HG02981 (cell line): ENCODE data around the gene CSNK1D.

Source experiments
- ATAC-seq: cut with Tn5 transposase; IDR thresholded peaks from one replicate; pipeline ENCODE4 v1.9.1; 2021; ENCODE audit warnings: mild to moderate bottlenecking, moderate library complexity; ENCODE audit not compliant: unreplicated experiment

The CSNK1D gene

GRCh38 chr17:82296511-82297279 lies 23.2 kb upstream of the CSNK1D start:
- no peak for ATAC-seq

GRCh38 chr17:82295472-82295814 lies 21.9 kb upstream of the CSNK1D start:
- ATAC-seq = no peak

GRCh38 chr17:82294064-82294773 lies 20.7 kb upstream of the CSNK1D start:
- ATAC-seq = no peak

GRCh38 chr17:82292251-82293154 lies 19.0 kb upstream of the CSNK1D start:
- ATAC-seq = peak; percentile 92

- ATAC-seq = no peak
Observed at GRCh38 chr17:82291582-82292250, 18.2 kb upstream of the CSNK1D start.

- no peak for ATAC-seq
Observed at GRCh38 chr17:82287868-82288801, 14.6 kb upstream of the CSNK1D start.

- ATAC-seq = no peak
Observed at GRCh38 chr17:82287013-82287867, 13.7 kb upstream of the CSNK1D start.

GRCh38 chr17:82285141-82285540 lies 11.6 kb upstream of the CSNK1D start:
- no peak for ATAC-seq

- ATAC-seq = no peak
Observed at GRCh38 chr17:82283208-82283749, 9.8 kb upstream of the CSNK1D start.

- ATAC-seq = no peak
Observed at GRCh38 chr17:82282239-82283207, 9.0 kb upstream of the CSNK1D start.

- no peak for ATAC-seq
Observed at GRCh38 chr17:82281502-82282238, 8.2 kb upstream of the CSNK1D start.

- no peak for ATAC-seq
Observed at GRCh38 chr17:82281076-82281475, 7.6 kb upstream of the CSNK1D start.

GRCh38 chr17:82280537-82280936 lies 7.0 kb upstream of the CSNK1D start:
- no peak for ATAC-seq

GRCh38 chr17:82278786-82279391 lies 5.4 kb upstream of the CSNK1D start:
- no peak for ATAC-seq

- no peak for ATAC-seq
Observed at GRCh38 chr17:82278308-82278707, 4.8 kb upstream of the CSNK1D start.

- ATAC-seq = no peak
Observed at GRCh38 chr17:82277851-82278250, 4.4 kb upstream of the CSNK1D start.
